PFSK-1 (cell line): Measurements from ENCODE around the gene TRAM2.

Source experiments
- FOXP2 ChIP-seq: optimal IDR thresholded peaks from 2 replicates; pipeline ENCODE3; 2011; ENCODE audit warnings: borderline replicate concordance, control low read depth, inconsistent platforms; ENCODE audit not compliant: insufficient read depth; ENCODE audit errors: extremely low read length, extremely low read depth
- POLR2AphosphoS5 ChIP-seq: IDR thresholded peaks from 2 replicates; pipeline ENCODE4 v1.6.1; 2012; ENCODE audit warnings: low read depth, mild to moderate bottlenecking, control low read depth, low read length, moderate library complexity
- REST ChIP-seq, 2 experiments: IDR thresholded peaks; 2 replicates each; pipeline versions ENCODE4 v1.6.1 to v1.8.0; 2011 to 2012; ENCODE audit warnings: low read depth in 2 of 2, low read length in 2 of 2, control low read depth in 1 of 2, inconsistent platforms in 1 of 2, mild to moderate bottlenecking in 1 of 2, moderate library complexity in 1 of 2; ENCODE audit not compliant: insufficient read depth in 1 of 2
- SIN3A ChIP-seq: IDR thresholded peaks from 2 replicates; pipeline ENCODE4 v1.6.1; 2012; ENCODE audit warnings: mild to moderate bottlenecking, low read length, moderate library complexity, borderline replicate concordance; ENCODE audit not compliant: insufficient read depth
- TAF1 ChIP-seq: IDR thresholded peaks from 2 replicates; pipeline ENCODE4 v1.6.1; 2012; ENCODE audit warnings: low read length, control low read depth, borderline replicate concordance; ENCODE audit not compliant: insufficient read depth

GRCh38 chr6:52616059-52616690, 39.3 kb upstream of the TRAM2 start:
- TF ChIP-seq REST (IDR thresholded peaks at IDR 0.05; ENCODE audit: insufficient read depth in 1 of 2, low read depth in 2 of 2, low read length in 2 of 2) (no peak), TAF1 (no peak), POLR2AphosphoS5 (no peak), SIN3A (no peak), FOXP2 (no peak)
